HCT116 (cell line): ENCODE data around the gene EXOC6B. TPM values are rescaled to one million over a fixed set of nuclear protein-coding genes. Genes with fewer than 3 reads are reported as not detected.

Experiments used
- ATAC-seq: fragments of 200-7000 bp; cut with Tn5 transposase; 2 replicates; pipeline ENCODE4 v1.9.1; 2020; ENCODE audit warnings: mild to moderate bottlenecking, moderate library complexity
- BruUV-seq: library from RNA; stranded (reverse); fragments of 400-500 nt; replicated peaks from 2 replicates; lab custom pipeline; 2021; lab: Mats Ljungman, UMichigan
- CTCF ChIA-PET: fragments of 300-600 bp; sonication (Branson Sonifier 250); formaldehyde crosslinking; loops from one replicate; lab custom pipeline; 2021; ENCODE audit warnings: antibody characterized with exemption; lab: Charles Lee
- POLR2A ChIA-PET: fragments of 300-600, 350-600 bp; sonication (Branson Sonifier 250); formaldehyde crosslinking; loops from one replicate; lab custom pipeline; 2021; ENCODE audit warnings: antibody characterized with exemption; lab: Charles Lee
- RAD21 ChIA-PET, 2 experiments: fragments of 300-600 bp; sonication (Branson Sonifier 250); formaldehyde crosslinking; loops; one replicate each; lab custom pipeline; 2023; ENCODE audit warnings: low total read pairs in 2 of 2; ENCODE audit not compliant: uncharacterized antibody in 2 of 2, unreplicated experiment in 2 of 2, low non-redundant PET in 1 of 2; lab: Charles Lee
- DNase-seq: peaks from one replicate; pipeline ENCODE4 v3.0.0-alpha.2; 2010; ENCODE audit warnings: low read depth, low spot score
- H2AFZ ChIP-seq: fragments of 200-600 bp; shearing (Covaris generic), sonication (generic); 2 replicates; pipeline ENCODE4 v1.6.1; 2017; ENCODE audit warnings: low read depth, mixed run types, mixed read lengths, antibody characterized with exemption, low read length; ENCODE audit not compliant: poor library complexity, severe bottlenecking
- H3K27ac ChIP-seq: 2 replicates; pipeline ENCODE4 v1.5.1; 2012; ENCODE audit warnings: low read depth, low read length
- H3K27me3 ChIP-seq: fragments of 200-600 bp; sonication (generic); 2 replicates; pipeline ENCODE4 v1.6.1; 2016; ENCODE audit warnings: mixed run types, low read length, mixed read lengths; ENCODE audit not compliant: insufficient read depth
- H3K36me3 ChIP-seq, 2 experiments: fragments of 200-500 bp in 1 of 2; fragments of 200-600 bp in 1 of 2; sonication (Bioruptor generic) in 1 of 2; sonication (generic) in 1 of 2; 2 replicates each; pipeline versions ENCODE4 v1.5.1 to v1.6.1; 2014 to 2016; ENCODE audit warnings: low read length in 2 of 2, inconsistent platforms in 1 of 2, mixed read lengths in 1 of 2, mixed run types in 1 of 2; ENCODE audit not compliant: insufficient read depth in 2 of 2, control insufficient read depth in 1 of 2
- H3K4me1 ChIP-seq, 2 experiments: fragments of 200-600 bp in 1 of 2; sonication (generic) in 1 of 2; 2 replicates each; pipeline versions ENCODE4 v1.5.1 to v1.6.1; 2012 to 2017; ENCODE audit warnings: low read length in 2 of 2, inconsistent platforms in 1 of 2, mild to moderate bottlenecking in 1 of 2, mixed read lengths in 1 of 2, mixed run types in 1 of 2, moderate library complexity in 1 of 2; ENCODE audit not compliant: insufficient read depth in 2 of 2, control insufficient read depth in 1 of 2
- H3K4me2 ChIP-seq: fragments of 200-600 bp; sonication (generic); 2 replicates; pipeline ENCODE4 v1.6.1; 2017; ENCODE audit warnings: mixed run types, low read length, mixed read lengths
- H3K4me3 ChIP-seq, 2 experiments: fragments of 200-600 bp in 1 of 2; sonication (generic) in 1 of 2; replicated peaks in 1 of 2; 2 replicates each; pipeline ENCODE4 v1.5.1; 2011 to 2016; ENCODE audit warnings: low read length in 2 of 2, control low read depth in 1 of 2, low read depth in 1 of 2, mild to moderate bottlenecking in 1 of 2, mixed read lengths in 1 of 2, mixed run types in 1 of 2
- H3K79me2 ChIP-seq: fragments of 200-600 bp; sonication (generic); 2 replicates; pipeline ENCODE4 v1.6.1; 2017; ENCODE audit warnings: mild to moderate bottlenecking, mixed run types, low read length, moderate library complexity, mixed read lengths; ENCODE audit not compliant: insufficient read depth
- H3K9ac ChIP-seq: fragments of 200-600 bp; sonication (generic); 2 replicates; pipeline ENCODE4 v1.6.1; 2016; ENCODE audit warnings: low read length, mixed read lengths
- H3K9me2 ChIP-seq: fragments of 200-600 bp; sonication (generic), shearing (Covaris generic); 2 replicates; pipeline ENCODE4 v1.6.1; 2017; ENCODE audit warnings: mixed run types, mild to moderate bottlenecking, moderate library complexity; ENCODE audit not compliant: insufficient read depth
- H3K9me3 ChIP-seq, 2 experiments: fragments of 200-500 bp in 1 of 2; fragments of 200-600 bp in 1 of 2; sonication (Bioruptor generic) in 1 of 2; sonication (generic) in 1 of 2; 2 replicates each; pipeline ENCODE4 v1.6.1; 2014 to 2017; ENCODE audit warnings: low read length in 2 of 2, mixed read lengths in 2 of 2, inconsistent platforms in 1 of 2, low read depth in 1 of 2, mild to moderate bottlenecking in 1 of 2, mixed run types in 1 of 2, moderate library complexity in 1 of 2; ENCODE audit not compliant: control insufficient read depth in 1 of 2, insufficient read depth in 1 of 2
- H4K20me1 ChIP-seq: fragments of 200-600 bp; sonication (generic), shearing (Covaris generic); 2 replicates; pipeline ENCODE4 v1.6.1; 2017; ENCODE audit warnings: mixed run types, mild to moderate bottlenecking, moderate library complexity; ENCODE audit not compliant: insufficient read depth
- ATF3 ChIP-seq: IDR thresholded peaks from 2 replicates; pipeline ENCODE4 v1.6.1; 2012
- CBX3 ChIP-seq: IDR thresholded peaks from 2 replicates; pipeline ENCODE4 v1.6.1; 2012; ENCODE audit warnings: low read depth
- CEBPB ChIP-seq: IDR thresholded peaks from 2 replicates; pipeline ENCODE4 v1.6.1; 2012; ENCODE audit warnings: low read depth
- CTCF ChIP-seq, 3 experiments: fragments of 200-600 bp in 1 of 3; sonication (generic) in 1 of 3; IDR thresholded peaks in 2 of 3; conservative IDR thresholded peaks in 1 of 3; 2 replicates each; pipeline ENCODE4 v1.5.1; 2012 to 2017; ENCODE audit warnings: low read depth in 2 of 3, low read length in 2 of 3, antibody characterized with exemption in 1 of 3, borderline replicate concordance in 1 of 3, control low read depth in 1 of 3, mild to moderate bottlenecking in 1 of 3, mixed read lengths in 1 of 3, mixed run types in 1 of 3, moderate library complexity in 1 of 3; ENCODE audit not compliant: insufficient read depth in 1 of 3
- EGR1 ChIP-seq: IDR thresholded peaks from 2 replicates; pipeline ENCODE4 v1.6.1; 2012; ENCODE audit warnings: low read depth
- ELF1 ChIP-seq: IDR thresholded peaks from 2 replicates; pipeline ENCODE4 v1.6.1; 2012; ENCODE audit warnings: low read depth, borderline replicate concordance
- EZH2 ChIP-seq: fragments of 200-600 bp; sonication (generic); IDR thresholded peaks from 2 replicates; pipeline ENCODE4 v1.6.1; 2017; ENCODE audit warnings: antibody characterized with exemption, mixed run types
- JUND ChIP-seq: IDR thresholded peaks from 2 replicates; pipeline ENCODE4 v1.6.1; 2012
- MAX ChIP-seq: IDR thresholded peaks from 2 replicates; pipeline ENCODE4 v1.6.1; 2012
- POLR2A ChIP-seq: IDR thresholded peaks from 2 replicates; pipeline ENCODE4 v1.7.0; 2011; ENCODE audit warnings: borderline replicate concordance; ENCODE audit not compliant: insufficient read depth, insufficient read length; ENCODE audit errors: extremely low read depth
- POLR2AphosphoS5 ChIP-seq: IDR thresholded peaks from 2 replicates; pipeline ENCODE4 v1.6.1; 2011; ENCODE audit warnings: mild to moderate bottlenecking, low read depth, low read length, moderate library complexity
- RAD21 ChIP-seq: IDR thresholded peaks from 2 replicates; pipeline ENCODE4 v1.6.1; 2012; ENCODE audit warnings: low read depth, mild to moderate bottlenecking
- REST ChIP-seq: IDR thresholded peaks from 2 replicates; pipeline ENCODE4 v1.6.1; 2012; ENCODE audit warnings: low read depth
- SP1 ChIP-seq: IDR thresholded peaks from 2 replicates; pipeline ENCODE4 v1.6.1; 2012; ENCODE audit warnings: low read depth
- SRF ChIP-seq: IDR thresholded peaks from 2 replicates; pipeline ENCODE4 v1.6.1; 2012; ENCODE audit warnings: low read depth
- TCF7L2 ChIP-seq: IDR thresholded peaks from 2 replicates; pipeline ENCODE4 v1.7.0; 2011; ENCODE audit warnings: borderline replicate concordance, inconsistent platforms; ENCODE audit not compliant: insufficient read depth, insufficient read length; ENCODE audit errors: extremely low read depth
- YY1 ChIP-seq: IDR thresholded peaks from 2 replicates; pipeline ENCODE4 v1.6.1; 2011; ENCODE audit warnings: low read length, low read depth, moderate library complexity, mild to moderate bottlenecking; ENCODE audit not compliant: insufficient replicate concordance; ENCODE audit errors: extremely low read depth
- ZBTB33 ChIP-seq: IDR thresholded peaks from 2 replicates; pipeline ENCODE4 v1.6.1; 2011; ENCODE audit warnings: mild to moderate bottlenecking, low read length, moderate library complexity; ENCODE audit not compliant: insufficient replicate concordance; ENCODE audit errors: extremely low read depth
- ZFX ChIP-seq: fragments of 450-650 bp; IDR thresholded peaks from 2 replicates; pipeline ENCODE4 v1.6.1; 2017
- ZNF274 ChIP-seq: fragments of 200-500 bp; sonication (Bioruptor generic); IDR thresholded peaks from 2 replicates; pipeline ENCODE4 v1.6.1; 2014; ENCODE audit warnings: mild to moderate bottlenecking, low read depth, low read length, inconsistent platforms
- intact Hi-C: fragments of 100-400 bp; cut with micrococcal nuclease; formaldehyde crosslinking; loops from 2 replicates; pipeline ENCODE4 v1.10.0; 2022
- total RNA-seq: library from RNA; stranded (reverse); gene quantifications from one replicate; pipeline ENCODE4 v1.2.1, GENCODE V29; 2021; ENCODE audit not compliant: unreplicated experiment

The EXOC6B gene
- total RNA-seq, 1 experiment from 2014 or later: 25.4 TPM

- DNase-seq (no peak), ATAC-seq (no peak)
- no peak overlapping the region for H2AFZ ChIP-seq
- BruUV-seq: no TSS peak
- ChIA-PET POLR2A (no interaction called here), CTCF (no interaction called here), RAD21 (no interaction called here)
- intact Hi-C loops: no loop called here
- no peaks in the 10 kb centered on the region for H3K36me3 ChIP-seq
- no peaks in the 10 kb centered on the region for H3K4me1 ChIP-seq
- TF ChIP-seq POLR2AphosphoS5 (no peak), MAX (no peak), CEBPB (no peak), SRF (no peak), EGR1 (no peak), SP1 (no peak), ZNF274 (no peak), ZBTB33 (no peak), CBX3 (no peak), ZFX (no peak), ELF1 (no peak), REST (no peak), JUND (no peak), YY1 (no peak), ATF3 (no peak), RAD21 (no peak), CTCF (IDR thresholded peaks at IDR 0.05 in 2 of 3, conservative IDR thresholded peaks at IDR 0.05 in 1 of 3; ENCODE audit: borderline replicate concordance in 1 of 3, insufficient read depth in 1 of 3, low read depth in 2 of 3, low read length in 2 of 3) (no peak), EZH2 (no peak), POLR2A (no peak), TCF7L2 (no peak)
- no peaks in the 10 kb centered on the region for H3K27me3 ChIP-seq
- H3K9ac ChIP-seq: no peak overlapping the region
- H4K20me1 ChIP-seq: 0 out of 2 replicates have a peak, but pooled peaks cover 3% of the 10 kb centered on the region
- no peaks in the 10 kb centered on the region for H3K9me2 ChIP-seq
- no peak overlapping the region for H3K27ac ChIP-seq
- no peak overlapping the region for H3K4me3 ChIP-seq
- no peaks in the 10 kb centered on the region for H3K79me2 ChIP-seq
- H3K9me3 ChIP-seq: no peaks in the 10 kb centered on the region
- H3K4me2 ChIP-seq: no peak overlapping the region
These were observed 525.6 kb downstream of the EXOC6B start for GRCh38 chr2:72300147-72300684.
